Testis (tissue), 2 donors: Measurements from ENCODE around the gene ABHD15.

Experiments used
- POLR2A ChIP-seq: fragments of 450-650 bp; IDR thresholded peaks from one replicate; pipeline ENCODE4 v1.6.1; 2017; ENCODE audit warnings: antibody characterized with exemption, mild to moderate bottlenecking, moderate library complexity
- TF ChIP-seq, protein P1 (sequence below), 3 experiments: fragments of 450-650 bp in 2 of 3; fragments of 200-600 bp in 1 of 3; sonication (generic) in 1 of 3; IDR thresholded peaks; one replicate each; pipeline ENCODE4 v1.5.1; 2016 to 2019; ENCODE audit warnings: antibody characterized with exemption in 3 of 3, mild to moderate bottlenecking in 2 of 3, moderate library complexity in 1 of 3

DNA sequence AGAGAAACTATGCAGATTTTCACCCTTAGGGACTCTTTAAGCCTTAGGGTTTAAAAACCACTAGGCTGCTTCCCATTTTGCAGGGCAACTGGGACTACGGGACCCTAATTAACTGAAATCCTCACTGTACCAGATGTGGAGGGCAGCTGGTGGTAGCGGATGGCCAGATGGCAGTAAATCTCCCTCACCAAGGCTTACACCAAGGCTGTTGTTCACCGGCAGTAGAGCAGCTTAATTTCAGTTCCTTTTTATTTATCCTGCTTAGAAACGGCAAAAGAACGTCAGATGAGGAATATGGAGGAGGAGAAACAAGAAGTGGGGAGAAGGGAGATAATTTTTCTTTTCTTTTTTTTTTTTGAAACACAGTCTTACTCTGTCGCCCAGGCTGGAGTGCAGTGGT, 6.5 kb downstream of the ABHD15 start:
- no peak for TF ChIP-seq POLR2A
- TF ChIP-seq, protein P1, sequence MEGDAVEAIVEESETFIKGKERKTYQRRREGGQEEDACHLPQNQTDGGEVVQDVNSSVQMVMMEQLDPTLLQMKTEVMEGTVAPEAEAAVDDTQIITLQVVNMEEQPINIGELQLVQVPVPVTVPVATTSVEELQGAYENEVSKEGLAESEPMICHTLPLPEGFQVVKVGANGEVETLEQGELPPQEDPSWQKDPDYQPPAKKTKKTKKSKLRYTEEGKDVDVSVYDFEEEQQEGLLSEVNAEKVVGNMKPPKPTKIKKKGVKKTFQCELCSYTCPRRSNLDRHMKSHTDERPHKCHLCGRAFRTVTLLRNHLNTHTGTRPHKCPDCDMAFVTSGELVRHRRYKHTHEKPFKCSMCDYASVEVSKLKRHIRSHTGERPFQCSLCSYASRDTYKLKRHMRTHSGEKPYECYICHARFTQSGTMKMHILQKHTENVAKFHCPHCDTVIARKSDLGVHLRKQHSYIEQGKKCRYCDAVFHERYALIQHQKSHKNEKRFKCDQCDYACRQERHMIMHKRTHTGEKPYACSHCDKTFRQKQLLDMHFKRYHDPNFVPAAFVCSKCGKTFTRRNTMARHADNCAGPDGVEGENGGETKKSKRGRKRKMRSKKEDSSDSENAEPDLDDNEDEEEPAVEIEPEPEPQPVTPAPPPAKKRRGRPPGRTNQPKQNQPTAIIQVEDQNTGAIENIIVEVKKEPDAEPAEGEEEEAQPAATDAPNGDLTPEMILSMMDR (IDR thresholded peaks at IDR 0.05) = no peak
